Endothelial cell of umbilical vein (primary cell): ENCODE measurements around the gene NCKAP5. TPM values are rescaled to one million over a fixed set of nuclear protein-coding genes. Genes with fewer than 3 reads are reported as not detected.

Experiments used
- BruUV-seq: library from RNA; stranded (reverse); fragments of 400-500 nt; replicated peaks from 2 replicates; lab custom pipeline; 2021; lab: Mats Ljungman, UMichigan
- CTCF ChIA-PET: fragments of 300-600, 350-600 bp; sonication (Branson Sonifier 250); formaldehyde crosslinking; loops from one replicate; lab custom pipeline; 2021; ENCODE audit warnings: antibody characterized with exemption, inconsistent platforms; lab: Charles Lee
- POLR2A ChIA-PET: fragments of 300-600, 350-600 bp; sonication (Branson Sonifier 250); formaldehyde crosslinking; loops from one replicate; lab custom pipeline; 2021; ENCODE audit warnings: antibody characterized with exemption, inconsistent platforms; lab: Charles Lee
- DNase-seq: peaks from one replicate; pipeline ENCODE4 v3.0.0-alpha.2; 2011; ENCODE audit warnings: low read depth, low spot score
- FAIRE-seq: peaks from 2 replicates; lab custom pipeline; 2011; peaks lifted over from hg19 to GRCh38; lab: Jason Lieb, UNC
- H2AFZ ChIP-seq: 2 replicates; pipeline ENCODE4 v1.6.0; 2012; ENCODE audit warnings: low read depth, low read length, control low read depth, inconsistent platforms
- H3K27ac ChIP-seq: 2 replicates; pipeline ENCODE4 v1.5.1; 2011; ENCODE audit warnings: low read depth, mild to moderate bottlenecking, control low read depth, low read length, moderate library complexity; ENCODE audit not compliant: insufficient read depth
- H3K27me3 ChIP-seq, 2 experiments: 2 replicates each; pipeline versions ENCODE4 v1.6.0 to v1.6.1; 2011; ENCODE audit warnings: low read length in 2 of 2, mixed read lengths in 1 of 2; ENCODE audit not compliant: control insufficient read depth in 2 of 2, insufficient read depth in 2 of 2
- H3K36me3 ChIP-seq, 2 experiments: 2 replicates in 1 of 2; 3 replicates in 1 of 2; pipeline ENCODE4 v1.5.1; 2011; ENCODE audit warnings: low read length in 2 of 2, mild to moderate bottlenecking in 1 of 2, moderate library complexity in 1 of 2; ENCODE audit not compliant: control insufficient read depth in 2 of 2, insufficient read depth in 2 of 2; ENCODE audit errors: extremely low read depth in 1 of 2
- H3K4me1 ChIP-seq: 3 replicates; pipeline ENCODE4 v1.5.1; 2011; ENCODE audit warnings: mild to moderate bottlenecking, low read length; ENCODE audit not compliant: control insufficient read depth, insufficient read depth; ENCODE audit errors: extremely low read depth
- H3K4me2 ChIP-seq: 2 replicates; pipeline ENCODE4 v1.6.1; 2011; ENCODE audit warnings: low read length, control low read depth, mixed read lengths; ENCODE audit not compliant: insufficient read depth
- H3K4me3 ChIP-seq, 3 experiments: fragments of 200-600 bp in 1 of 3; sonication (generic), shearing (Covaris generic) in 1 of 3; replicated peaks in 1 of 3; 2 replicates each; pipeline ENCODE4 v1.5.1; 2011 to 2016; ENCODE audit warnings: control low read depth in 3 of 3, low read length in 3 of 3, mild to moderate bottlenecking in 2 of 3, inconsistent platforms in 1 of 3, low read depth in 1 of 3, moderate library complexity in 1 of 3; ENCODE audit not compliant: insufficient read depth in 1 of 3
- H3K79me2 ChIP-seq: 2 replicates; pipeline ENCODE4 v1.6.0; 2012; ENCODE audit warnings: low read length, inconsistent platforms; ENCODE audit not compliant: control insufficient read depth, insufficient read depth
- H3K9ac ChIP-seq: replicated peaks from 2 replicates; pipeline ENCODE3; 2011; ENCODE audit warnings: low read length, control low read depth; ENCODE audit not compliant: insufficient read depth; ENCODE audit errors: extremely low read depth
- H3K9me1 ChIP-seq: replicated peaks from 3 replicates; pipeline ENCODE4 v1.6.0; 2011; ENCODE audit warnings: mild to moderate bottlenecking, low read length; ENCODE audit not compliant: control insufficient read depth, insufficient read depth; ENCODE audit errors: extremely low read depth
- H3K9me3 ChIP-seq: replicated peaks from 2 replicates; pipeline ENCODE4 v1.5.1; 2012; ENCODE audit warnings: low read length, inconsistent platforms; ENCODE audit not compliant: control insufficient read depth, insufficient read depth
- H4K20me1 ChIP-seq: replicated peaks from 2 replicates; pipeline ENCODE3; 2011; ENCODE audit warnings: mild to moderate bottlenecking, low read length; ENCODE audit not compliant: control insufficient read depth, insufficient read depth; ENCODE audit errors: extremely low read depth
- FOS ChIP-seq: IDR thresholded peaks from 2 replicates; pipeline ENCODE4 v1.6.1; 2011; ENCODE audit warnings: mild to moderate bottlenecking, low read length, moderate library complexity, borderline replicate concordance; ENCODE audit not compliant: insufficient read depth
- GATA2 ChIP-seq: IDR thresholded peaks from 2 replicates; pipeline ENCODE4 v1.7.0; 2011; ENCODE audit warnings: low read depth, mild to moderate bottlenecking, moderate library complexity, mixed read lengths, low read length; ENCODE audit not compliant: insufficient read length, insufficient read depth
- JUN ChIP-seq: IDR thresholded peaks from 2 replicates; pipeline ENCODE4 v1.6.1; 2011; ENCODE audit warnings: borderline replicate concordance, low read depth; ENCODE audit not compliant: insufficient read length, insufficient read depth
- MYC ChIP-seq: IDR thresholded peaks from one replicate; pipeline ENCODE4 v1.6.1; 2011; ENCODE audit warnings: mild to moderate bottlenecking, low read depth, low read length
- POLR2A ChIP-seq: IDR thresholded peaks from 2 replicates; pipeline ENCODE4 v1.6.1; 2012; ENCODE audit warnings: low read depth, mild to moderate bottlenecking, control low read depth, low read length
- POLR2AphosphoS5 ChIP-seq: IDR thresholded peaks from 2 replicates; pipeline ENCODE4 v1.6.1; 2012; ENCODE audit warnings: low read depth, mild to moderate bottlenecking, control low read depth, low read length, moderate library complexity; ENCODE audit not compliant: insufficient read depth
- dilution Hi-C: fragments of 300-500 bp; cut with MboI; formaldehyde crosslinking; loops from one replicate; pipeline ENCODE4 v1.15.0; 2019; ENCODE audit warnings: low sequenced_read_pairs; ENCODE audit not compliant: extremely low pct_ligation_motif_present
- intact Hi-C: fragments of 100-400 bp; cut with micrococcal nuclease; formaldehyde crosslinking; loops from one replicate; pipeline ENCODE4 v1.10.0; 2022
- polyA plus RNA-seq, 4 experiments: library from polyadenylated mRNA; depleted of rRNA in 3 of 4; stranded (reverse) in 3 of 4; unstranded in 1 of 4; fragments of >200 nt; gene quantifications; 2 replicates each; pipeline versions ENCODE4 v1.2.1 to v1.2.3, GENCODE V29; 2011 to 2012; ENCODE audit warnings: missing spikeins in 1 of 4
- total RNA-seq: library from RNA; stranded (reverse); gene quantifications from 2 replicates; pipeline ENCODE4 v1.2.3, GENCODE V29; 2021
- TF ChIP-seq, protein P1 (sequence below), 2 donors: IDR thresholded peaks; 1 replicate in 1 of 2; 2 replicates in 1 of 2; pipeline ENCODE4 v1.5.1; 2011; ENCODE audit warnings: low read length in 2 of 2, mild to moderate bottlenecking in 2 of 2, moderate library complexity in 2 of 2, control low read depth in 1 of 2, inconsistent platforms in 1 of 2, low read depth in 1 of 2; ENCODE audit not compliant: insufficient read depth in 1 of 2; ENCODE audit errors: extremely low read depth in 1 of 2
- TF ChIP-seq, protein P2 (sequence below): IDR thresholded peaks from 2 replicates; pipeline ENCODE4 v1.6.1; 2011; ENCODE audit not compliant: insufficient read depth, insufficient read length

The NCKAP5 gene
- total and polyA plus RNA-seq, 2 donors (not counting 3 experiments of a cell fraction or from before 2014, with no cell fraction given), result 0.47 to 3.3 TPM

DNA sequence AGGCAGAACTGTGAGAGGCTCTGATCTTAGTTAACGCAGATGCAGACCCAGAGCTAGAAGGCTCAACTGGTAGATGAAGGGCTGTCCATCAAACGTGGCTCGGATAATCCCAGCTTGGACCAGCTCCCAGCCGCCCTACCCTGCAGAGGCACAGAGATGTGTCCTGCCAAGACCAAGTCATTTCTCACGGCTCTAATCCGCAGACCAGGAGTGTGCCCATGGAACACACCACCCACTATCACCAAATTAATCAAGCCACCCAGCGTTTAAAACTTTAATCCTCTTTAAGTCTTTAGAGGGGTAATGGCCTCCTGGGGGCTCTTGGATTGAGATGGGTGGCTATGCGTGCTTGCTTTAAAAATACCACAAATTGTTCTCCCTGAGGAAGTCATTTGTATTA, 915.8 kb downstream of the NCKAP5 start:
- Histone ChIP-seq H2AFZ (no peak overlapping the region), H3K36me3 (peaks cover 0 to 16% of the 10 kb centered on the region in 2 experiments), H3K27ac (no peak overlapping the region), H3K9me1 (peaks cover 2% of the 10 kb centered on the region), H3K4me1 (peaks cover 2% of the 10 kb centered on the region), H3K9me3 (no peaks in the 10 kb centered on the region), H3K4me3 (no peak overlapping the region), H4K20me1 (peaks cover 7% of the 10 kb centered on the region), H3K27me3 (no peaks in the 10 kb centered on the region), H3K9ac (no peak overlapping the region), H3K4me2 (no peak overlapping the region), H3K79me2 (peaks cover 2% of the 10 kb centered on the region)
- ChIA-PET POLR2A (no interaction called here), CTCF (interaction anchor here (0.8 to 3.5 kb wide), 5 partner anchors 16 to 1192 kb away, joined by 3 to 51 read pairs (median 4); no protein-coding TSS in a partner anchor)
- FAIRE-seq, result no peak
- no peak for DNase-seq
- dilution Hi-C loops, result no loop called here
- TF ChIP-seq FOS (no peak), MYC (no peak), JUN (no peak), POLR2A (no peak), GATA2 (no peak), POLR2AphosphoS5 (no peak)
- TF ChIP-seq, protein P1, sequence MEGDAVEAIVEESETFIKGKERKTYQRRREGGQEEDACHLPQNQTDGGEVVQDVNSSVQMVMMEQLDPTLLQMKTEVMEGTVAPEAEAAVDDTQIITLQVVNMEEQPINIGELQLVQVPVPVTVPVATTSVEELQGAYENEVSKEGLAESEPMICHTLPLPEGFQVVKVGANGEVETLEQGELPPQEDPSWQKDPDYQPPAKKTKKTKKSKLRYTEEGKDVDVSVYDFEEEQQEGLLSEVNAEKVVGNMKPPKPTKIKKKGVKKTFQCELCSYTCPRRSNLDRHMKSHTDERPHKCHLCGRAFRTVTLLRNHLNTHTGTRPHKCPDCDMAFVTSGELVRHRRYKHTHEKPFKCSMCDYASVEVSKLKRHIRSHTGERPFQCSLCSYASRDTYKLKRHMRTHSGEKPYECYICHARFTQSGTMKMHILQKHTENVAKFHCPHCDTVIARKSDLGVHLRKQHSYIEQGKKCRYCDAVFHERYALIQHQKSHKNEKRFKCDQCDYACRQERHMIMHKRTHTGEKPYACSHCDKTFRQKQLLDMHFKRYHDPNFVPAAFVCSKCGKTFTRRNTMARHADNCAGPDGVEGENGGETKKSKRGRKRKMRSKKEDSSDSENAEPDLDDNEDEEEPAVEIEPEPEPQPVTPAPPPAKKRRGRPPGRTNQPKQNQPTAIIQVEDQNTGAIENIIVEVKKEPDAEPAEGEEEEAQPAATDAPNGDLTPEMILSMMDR (IDR thresholded peaks at IDR 0.05; ENCODE audit: extremely low read depth in 1 of 2, insufficient read depth in 1 of 2, low read depth in 1 of 2, low read length in 2 of 2), result no peak
- TF ChIP-seq, protein P2, sequence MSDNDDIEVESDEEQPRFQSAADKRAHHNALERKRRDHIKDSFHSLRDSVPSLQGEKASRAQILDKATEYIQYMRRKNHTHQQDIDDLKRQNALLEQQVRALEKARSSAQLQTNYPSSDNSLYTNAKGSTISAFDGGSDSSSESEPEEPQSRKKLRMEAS, result no peak
- BruUV-seq, result no TSS peak
- intact Hi-C loops, result loop anchor here (10.0 kb wide), 1 partner anchor 388 kb away; no protein-coding TSS in a partner anchor
